SK-N-SH treated with all-trans-retinoic acid at 6 μM for 48 hours (cell line): ENCODE measurements around the gene ARHGEF7.

Source experiments
- ATAC-seq: fragments of 200-7000 bp; cut with Tn5 transposase; 3 replicates; pipeline ENCODE4 v1.9.1; 2020; ENCODE audit warnings: mild to moderate bottlenecking, moderate library complexity
- ARNTL ChIP-seq: fragments of 450-650 bp; formaldehyde crosslinking; IDR thresholded peaks from 2 replicates; pipeline ENCODE4 v1.5.0; 2020; ENCODE audit warnings: low read depth, mild to moderate bottlenecking, moderate library complexity, borderline replicate concordance
- BACH2 ChIP-seq: fragments of 250-450 bp; sonication (Bioruptor Pico); IDR thresholded peaks from 2 replicates; pipeline ENCODE4 v1.9.0; 2021; ENCODE audit warnings: mild to moderate bottlenecking, borderline replicate concordance
- CSDC2 ChIP-seq: fragments of 250-450 bp; sonication (Bioruptor Pico); IDR thresholded peaks from 2 replicates; pipeline ENCODE4 v1.5.0; 2020; ENCODE audit warnings: mild to moderate bottlenecking, moderate library complexity
- ESRRG ChIP-seq: fragments of 250-450 bp; sonication (Bioruptor Pico); IDR thresholded peaks from 2 replicates; pipeline ENCODE4 v1.6.1; 2021; ENCODE audit warnings: mild to moderate bottlenecking
- GLIS3 ChIP-seq: fragments of 250-450 bp; sonication (Bioruptor Pico); IDR thresholded peaks from 2 replicates; pipeline ENCODE4 v1.5.0; 2020; ENCODE audit warnings: mild to moderate bottlenecking, moderate library complexity
- ISL1 ChIP-seq: fragments of 250-450 bp; sonication (Bioruptor Pico); IDR thresholded peaks from 2 replicates; pipeline ENCODE4 v2.1.2; 2022; ENCODE audit warnings: mild to moderate bottlenecking, moderate library complexity
- OSR1 ChIP-seq: fragments of 250-450 bp; sonication (Bioruptor Pico); IDR thresholded peaks from 2 replicates; pipeline ENCODE4 v1.8.0; 2022; ENCODE audit warnings: moderate library complexity, mild to moderate bottlenecking, inconsistent platforms
- PATZ1 ChIP-seq: fragments of 250-450 bp; sonication (Bioruptor Pico); IDR thresholded peaks from 2 replicates; pipeline ENCODE4 v1.8.0; 2020; ENCODE audit warnings: mild to moderate bottlenecking, moderate library complexity, borderline replicate concordance
- PPARA ChIP-seq: fragments of 250-450 bp; sonication (Bioruptor Pico); IDR thresholded peaks from 2 replicates; pipeline ENCODE4 v1.5.0; 2020; ENCODE audit warnings: mild to moderate bottlenecking, borderline replicate concordance
- RARB ChIP-seq: fragments of 250-450 bp; sonication (Bioruptor Pico); IDR thresholded peaks from 2 replicates; pipeline ENCODE4 v1.8.0; 2021; ENCODE audit warnings: mild to moderate bottlenecking, moderate library complexity
- SNAI2 ChIP-seq: fragments of 250-450 bp; sonication (Bioruptor Pico); IDR thresholded peaks from 2 replicates; pipeline ENCODE4 v1.5.0; 2020; ENCODE audit warnings: mild to moderate bottlenecking, moderate library complexity
- TCF4 ChIP-seq: fragments of 250-450 bp; sonication (Bioruptor Pico); IDR thresholded peaks from 2 replicates; pipeline ENCODE4 v1.8.0; 2021; ENCODE audit warnings: mild to moderate bottlenecking, moderate library complexity, borderline replicate concordance
- TOX ChIP-seq: fragments of 250-450 bp; sonication (Bioruptor Pico); IDR thresholded peaks from 2 replicates; pipeline ENCODE4 v1.8.0; 2021; ENCODE audit warnings: mild to moderate bottlenecking, moderate library complexity, borderline replicate concordance
- ZC3H10 ChIP-seq: fragments of 250-450 bp; sonication (Bioruptor Pico); IDR thresholded peaks from 2 replicates; pipeline ENCODE4 v1.5.1; 2021; ENCODE audit warnings: mild to moderate bottlenecking, moderate library complexity
- ZFP30 ChIP-seq: fragments of 450-650 bp; formaldehyde crosslinking; IDR thresholded peaks from 2 replicates; pipeline ENCODE4 v1.5.0; 2022; ENCODE audit warnings: mild to moderate bottlenecking, moderate library complexity
- ZNF565 ChIP-seq: fragments of 450-650 bp; formaldehyde crosslinking; conservative IDR thresholded peaks from 2 replicates; pipeline ENCODE4 v1.5.0; 2020; ENCODE audit warnings: low read depth, mild to moderate bottlenecking, moderate library complexity
- ZNF8 ChIP-seq: fragments of 450-650 bp; formaldehyde crosslinking; IDR thresholded peaks from 2 replicates; pipeline ENCODE4 v1.5.0; 2020; ENCODE audit warnings: mild to moderate bottlenecking, moderate library complexity
- TF ChIP-seq, protein P1 (sequence below): fragments of 250-450 bp; sonication (Bioruptor Pico); IDR thresholded peaks from 2 replicates; pipeline ENCODE4 v1.5.0; 2020; ENCODE audit warnings: mild to moderate bottlenecking, moderate library complexity
- TF ChIP-seq, protein P2 (sequence below): fragments of 250-450 bp; sonication (Bioruptor Pico); IDR thresholded peaks from 2 replicates; pipeline ENCODE4 v1.5.1; 2021; ENCODE audit warnings: mild to moderate bottlenecking, moderate library complexity
- TF ChIP-seq, protein P3 (sequence below): fragments of 250-450 bp; sonication (Bioruptor Pico); IDR thresholded peaks from 2 replicates; pipeline ENCODE4 v1.8.0; 2021; ENCODE audit warnings: low read depth, mild to moderate bottlenecking, moderate library complexity, borderline replicate concordance
- TF ChIP-seq, protein P4 (sequence below): fragments of 250-450 bp; sonication (Bioruptor Pico); IDR thresholded peaks from 2 replicates; pipeline ENCODE4 v1.5.1; 2020; ENCODE audit warnings: low read depth, mild to moderate bottlenecking, moderate library complexity

ARHGEF7 gene

GRCh38 chr13:111225166-111225565 lies 110.1 kb downstream of the ARHGEF7 start:
- TF ChIP-seq ZNF8: no peak
- no peak for TF ChIP-seq ZC3H10 (CRISPR knock-in tag)
- TF ChIP-seq TCF4 (CRISPR knock-in tag): no peak
- TF ChIP-seq TOX (CRISPR knock-in tag): no peak
- no peak for TF ChIP-seq SNAI2
- TF ChIP-seq, protein P1, sequence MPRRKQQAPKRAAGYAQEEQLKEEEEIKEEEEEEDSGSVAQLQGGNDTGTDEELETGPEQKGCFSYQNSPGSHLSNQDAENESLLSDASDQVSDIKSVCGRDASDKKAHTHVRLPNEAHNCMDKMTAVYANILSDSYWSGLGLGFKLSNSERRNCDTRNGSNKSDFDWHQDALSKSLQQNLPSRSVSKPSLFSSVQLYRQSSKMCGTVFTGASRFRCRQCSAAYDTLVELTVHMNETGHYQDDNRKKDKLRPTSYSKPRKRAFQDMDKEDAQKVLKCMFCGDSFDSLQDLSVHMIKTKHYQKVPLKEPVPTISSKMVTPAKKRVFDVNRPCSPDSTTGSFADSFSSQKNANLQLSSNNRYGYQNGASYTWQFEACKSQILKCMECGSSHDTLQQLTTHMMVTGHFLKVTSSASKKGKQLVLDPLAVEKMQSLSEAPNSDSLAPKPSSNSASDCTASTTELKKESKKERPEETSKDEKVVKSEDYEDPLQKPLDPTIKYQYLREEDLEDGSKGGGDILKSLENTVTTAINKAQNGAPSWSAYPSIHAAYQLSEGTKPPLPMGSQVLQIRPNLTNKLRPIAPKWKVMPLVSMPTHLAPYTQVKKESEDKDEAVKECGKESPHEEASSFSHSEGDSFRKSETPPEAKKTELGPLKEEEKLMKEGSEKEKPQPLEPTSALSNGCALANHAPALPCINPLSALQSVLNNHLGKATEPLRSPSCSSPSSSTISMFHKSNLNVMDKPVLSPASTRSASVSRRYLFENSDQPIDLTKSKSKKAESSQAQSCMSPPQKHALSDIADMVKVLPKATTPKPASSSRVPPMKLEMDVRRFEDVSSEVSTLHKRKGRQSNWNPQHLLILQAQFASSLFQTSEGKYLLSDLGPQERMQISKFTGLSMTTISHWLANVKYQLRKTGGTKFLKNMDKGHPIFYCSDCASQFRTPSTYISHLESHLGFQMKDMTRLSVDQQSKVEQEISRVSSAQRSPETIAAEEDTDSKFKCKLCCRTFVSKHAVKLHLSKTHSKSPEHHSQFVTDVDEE (CRISPR knock-in tag): no peak

DNA sequence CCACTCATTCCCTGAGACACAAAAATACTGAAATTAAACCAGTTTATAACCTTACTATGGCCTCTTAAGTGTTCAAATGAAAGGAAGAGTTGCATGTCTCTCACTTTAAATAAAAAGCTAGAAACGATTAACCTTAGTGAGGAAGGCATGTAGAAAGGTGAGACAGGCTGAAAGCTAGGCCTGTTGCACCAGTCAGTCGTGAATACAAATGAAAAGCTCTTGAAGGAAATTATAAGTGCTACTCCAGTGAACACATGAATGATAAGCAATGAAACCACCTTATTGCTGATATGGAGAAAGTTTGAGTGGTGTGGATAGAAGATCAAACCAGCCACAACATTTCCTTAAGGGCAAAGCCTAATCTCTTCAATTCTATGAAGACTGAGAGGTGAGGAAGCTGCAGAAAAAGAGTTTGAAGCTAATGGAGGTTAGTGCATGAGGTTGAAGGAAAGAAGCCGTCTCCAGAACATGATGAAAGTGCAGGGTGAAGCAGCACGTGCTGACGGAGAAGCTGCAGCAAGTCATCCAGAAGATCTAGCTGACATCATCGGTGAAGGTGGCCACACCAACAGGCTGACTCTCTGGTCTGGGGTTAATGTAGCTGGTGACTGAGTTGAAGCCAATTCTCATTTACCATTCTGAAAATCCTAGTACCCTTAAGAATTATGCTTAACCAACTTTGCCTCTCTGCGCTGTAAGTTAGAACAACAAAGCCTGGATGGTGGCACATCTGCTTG lies 110.9 kb downstream of the ARHGEF7 start:
- TF ChIP-seq OSR1: no peak
- TF ChIP-seq ARNTL (CRISPR knock-in tag): no peak
- TF ChIP-seq ISL1 (CRISPR knock-in tag): no peak
- TF ChIP-seq ZNF8: no peak
- TF ChIP-seq ZC3H10 (CRISPR knock-in tag): no peak
- TF ChIP-seq, protein P2, sequence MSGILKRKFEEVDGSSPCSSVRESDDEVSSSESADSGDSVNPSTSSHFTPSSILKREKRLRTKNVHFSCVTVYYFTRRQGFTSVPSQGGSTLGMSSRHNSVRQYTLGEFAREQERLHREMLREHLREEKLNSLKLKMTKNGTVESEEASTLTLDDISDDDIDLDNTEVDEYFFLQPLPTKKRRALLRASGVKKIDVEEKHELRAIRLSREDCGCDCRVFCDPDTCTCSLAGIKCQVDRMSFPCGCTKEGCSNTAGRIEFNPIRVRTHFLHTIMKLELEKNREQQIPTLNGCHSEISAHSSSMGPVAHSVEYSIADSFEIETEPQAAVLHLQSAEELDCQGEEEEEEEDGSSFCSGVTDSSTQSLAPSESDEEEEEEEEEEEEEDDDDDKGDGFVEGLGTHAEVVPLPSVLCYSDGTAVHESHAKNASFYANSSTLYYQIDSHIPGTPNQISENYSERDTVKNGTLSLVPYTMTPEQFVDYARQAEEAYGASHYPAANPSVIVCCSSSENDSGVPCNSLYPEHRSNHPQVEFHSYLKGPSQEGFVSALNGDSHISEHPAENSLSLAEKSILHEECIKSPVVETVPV (CRISPR knock-in tag): no peak
- TF ChIP-seq TOX (CRISPR knock-in tag): no peak
- TF ChIP-seq, protein P1 (CRISPR knock-in tag): no peak
- no peak for TF ChIP-seq PATZ1 (CRISPR knock-in tag)
- no peak for TF ChIP-seq TCF4 (CRISPR knock-in tag)
- TF ChIP-seq, protein P3, sequence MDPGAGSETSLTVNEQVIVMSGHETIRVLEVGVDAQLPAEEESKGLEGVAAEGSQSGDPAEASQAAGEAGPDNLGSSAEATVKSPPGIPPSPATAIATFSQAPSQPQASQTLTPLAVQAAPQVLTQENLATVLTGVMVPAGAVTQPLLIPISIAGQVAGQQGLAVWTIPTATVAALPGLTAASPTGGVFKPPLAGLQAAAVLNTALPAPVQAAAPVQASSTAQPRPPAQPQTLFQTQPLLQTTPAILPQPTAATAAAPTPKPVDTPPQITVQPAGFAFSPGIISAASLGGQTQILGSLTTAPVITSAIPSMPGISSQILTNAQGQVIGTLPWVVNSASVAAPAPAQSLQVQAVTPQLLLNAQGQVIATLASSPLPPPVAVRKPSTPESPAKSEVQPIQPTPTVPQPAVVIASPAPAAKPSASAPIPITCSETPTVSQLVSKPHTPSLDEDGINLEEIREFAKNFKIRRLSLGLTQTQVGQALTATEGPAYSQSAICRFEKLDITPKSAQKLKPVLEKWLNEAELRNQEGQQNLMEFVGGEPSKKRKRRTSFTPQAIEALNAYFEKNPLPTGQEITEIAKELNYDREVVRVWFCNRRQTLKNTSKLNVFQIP (CRISPR knock-in tag): no peak
- no peak for TF ChIP-seq ESRRG
- no peak for TF ChIP-seq ZNF565 (CRISPR knock-in tag)
- TF ChIP-seq CSDC2 (CRISPR knock-in tag): no peak
- TF ChIP-seq GLIS3 (CRISPR knock-in tag): no peak
- no peak for TF ChIP-seq RARB (CRISPR knock-in tag)

More at GRCh38 chr13:111225166-111225565, 110.1 kb downstream of the ARHGEF7 start:
- no peak for ATAC-seq

GRCh38 chr13:111227405-111227804 lies 112.3 kb downstream of the ARHGEF7 start:
- ATAC-seq: no peak
- TF ChIP-seq ZNF565 (CRISPR knock-in tag) (no peak), BACH2 (CRISPR knock-in tag) (no peak), ISL1 (CRISPR knock-in tag) (no peak), OSR1 (no peak), ZNF8 (no peak), PATZ1 (CRISPR knock-in tag) (no peak), ARNTL (CRISPR knock-in tag) (no peak), CSDC2 (CRISPR knock-in tag) (no peak), GLIS3 (CRISPR knock-in tag) (no peak), RARB (CRISPR knock-in tag) (no peak), PPARA (no peak), ZC3H10 (CRISPR knock-in tag) (no peak), ZFP30 (CRISPR knock-in tag) (no peak)
- TF ChIP-seq, protein P4, sequence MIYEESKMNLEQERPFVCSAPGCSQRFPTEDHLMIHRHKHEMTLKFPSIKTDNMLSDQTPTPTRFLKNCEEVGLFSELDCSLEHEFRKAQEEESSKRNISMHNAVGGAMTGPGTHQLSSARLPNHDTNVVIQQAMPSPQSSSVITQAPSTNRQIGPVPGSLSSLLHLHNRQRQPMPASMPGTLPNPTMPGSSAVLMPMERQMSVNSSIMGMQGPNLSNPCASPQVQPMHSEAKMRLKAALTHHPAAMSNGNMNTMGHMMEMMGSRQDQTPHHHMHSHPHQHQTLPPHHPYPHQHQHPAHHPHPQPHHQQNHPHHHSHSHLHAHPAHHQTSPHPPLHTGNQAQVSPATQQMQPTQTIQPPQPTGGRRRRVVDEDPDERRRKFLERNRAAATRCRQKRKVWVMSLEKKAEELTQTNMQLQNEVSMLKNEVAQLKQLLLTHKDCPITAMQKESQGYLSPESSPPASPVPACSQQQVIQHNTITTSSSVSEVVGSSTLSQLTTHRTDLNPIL (CRISPR knock-in tag): no peak

More for the DNA sequence above, 110.9 kb downstream of the ARHGEF7 start:
- no peak for ATAC-seq
